CD4-positive, alpha-beta T cell treated with Interleukin-6 at 100 ng/mL for 8 hours (primary cell): ENCODE measurements around the gene CHST13.
"Not testable (repeated sequence)": the region's sequence is repeated elsewhere in the genome, so short reads cannot be mapped to it uniquely, and the experiment has no call there.

Source experiments
- DNase-seq: peaks from one replicate; pipeline ENCODE4 v3.0.0-alpha.2; 2020; ENCODE audit warnings: mixed read lengths, low spot score

The CHST13 gene

DNA sequence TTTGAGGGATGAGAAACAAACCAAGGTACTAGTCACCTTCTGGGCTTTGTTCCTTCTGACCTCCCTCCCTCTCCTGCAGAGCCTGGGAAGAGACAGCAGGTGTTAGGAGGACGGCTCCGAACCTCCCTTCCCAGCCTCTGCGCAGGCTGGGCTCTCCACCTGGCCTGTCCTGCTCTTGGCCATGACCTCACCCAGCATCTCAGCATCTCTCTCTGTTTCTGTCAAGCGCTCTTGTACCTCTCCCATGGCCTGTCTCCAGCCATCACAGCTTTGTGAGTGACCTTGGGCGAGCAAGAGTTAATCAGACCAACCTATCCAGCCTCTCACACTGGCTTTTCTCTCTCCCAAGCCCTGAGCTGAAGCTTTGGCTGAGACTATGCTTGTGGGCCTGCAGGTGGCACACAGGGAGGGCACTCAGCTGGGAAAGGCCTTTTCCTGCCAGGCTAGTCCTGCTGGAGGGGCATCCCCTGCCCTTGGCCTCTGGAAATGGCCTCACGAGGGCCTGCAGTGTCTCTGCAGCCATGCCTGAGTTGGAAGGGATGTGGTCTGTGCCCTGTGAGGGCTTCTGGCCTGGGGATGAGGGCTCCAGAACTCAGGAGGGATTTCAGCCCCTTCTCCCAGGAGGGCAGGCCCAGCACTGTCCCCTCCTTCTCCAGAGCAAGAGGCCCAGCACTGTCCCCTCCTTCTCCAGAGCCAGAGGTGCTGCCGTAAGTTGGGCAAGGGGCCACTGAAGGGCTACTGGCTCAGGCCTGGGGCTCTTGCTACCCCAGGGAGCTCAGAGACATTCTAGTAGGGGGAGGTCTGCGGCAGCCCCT, 2.1 kb downstream of the CHST13 start:
- DNase-seq: no peak

DNA sequence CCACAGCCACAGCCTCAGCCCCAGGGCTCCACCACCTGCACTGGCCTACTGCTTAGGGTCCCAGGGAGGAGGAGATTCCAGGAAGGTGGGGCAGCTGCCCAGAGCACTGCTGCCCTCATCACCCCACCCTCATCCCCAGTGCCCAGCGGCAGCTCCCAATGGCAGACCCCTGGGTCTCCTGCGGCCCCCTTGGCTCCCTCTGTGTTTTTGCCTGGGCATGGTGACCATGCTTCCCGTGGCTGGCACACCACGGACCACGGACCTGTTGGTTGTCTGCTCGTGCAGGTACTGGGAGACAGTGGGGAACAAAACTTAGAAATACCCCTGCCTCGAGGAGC, 2.7 kb downstream of the CHST13 start:
- DNase-seq: no peak

DNA sequence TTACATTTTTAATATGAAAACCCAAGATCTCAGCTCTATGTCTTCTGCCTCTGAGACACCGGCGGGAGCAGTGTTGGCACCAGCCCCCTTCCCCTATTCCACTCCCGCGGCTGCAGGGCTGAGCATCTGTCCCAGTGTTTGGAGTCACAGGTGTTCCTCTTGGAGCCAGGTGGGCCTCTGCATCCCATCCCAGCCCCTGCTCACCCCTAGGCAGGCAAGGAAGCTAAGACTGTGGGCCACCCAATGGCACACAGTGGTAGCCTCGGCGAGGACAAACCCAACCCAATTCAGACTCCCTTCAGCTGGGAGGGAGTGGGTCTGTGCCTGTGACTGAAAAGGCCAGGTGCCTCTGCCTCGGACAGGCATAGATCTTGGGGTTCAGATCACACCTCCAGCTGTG, 3.1 kb downstream of the CHST13 start:
- DNase-seq: no peak

DNA sequence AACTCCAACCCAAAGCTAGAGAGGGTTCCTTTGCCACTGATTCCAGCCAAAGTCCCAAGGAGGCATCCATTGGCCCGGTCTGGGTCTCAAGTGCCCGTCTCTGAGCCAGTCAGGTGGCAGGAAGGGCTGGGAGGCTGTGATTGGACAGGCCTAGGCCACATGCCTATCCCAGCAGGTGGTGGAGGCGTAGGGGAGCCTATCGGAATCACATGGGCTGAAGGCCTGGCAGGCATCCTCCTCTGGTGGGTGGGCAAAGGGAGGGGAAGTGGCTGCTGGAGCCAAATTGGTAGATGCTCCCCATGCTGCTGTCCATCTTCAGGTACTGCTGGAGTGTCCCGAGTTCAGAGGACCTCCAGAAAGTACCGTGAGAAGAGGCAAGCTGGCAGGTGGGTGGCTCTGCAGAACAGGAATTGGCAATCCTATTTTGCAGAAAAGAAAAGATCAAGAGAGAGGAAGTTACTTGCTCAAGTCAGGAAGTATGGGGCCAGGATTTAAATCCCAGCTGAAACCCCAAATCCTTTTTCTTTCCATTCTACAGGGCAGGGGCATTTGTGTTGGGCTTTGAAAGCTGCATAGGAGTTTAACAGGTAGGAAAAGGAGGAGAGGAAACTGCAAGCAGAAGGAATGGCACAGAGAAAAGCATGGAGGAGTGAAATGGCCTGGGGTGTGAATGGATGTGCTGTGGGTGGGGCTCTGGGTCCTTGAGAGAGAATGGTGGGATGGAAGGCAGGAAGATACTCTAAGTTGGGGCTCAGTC, 3.7 kb downstream of the CHST13 start:
- DNase-seq: no peak

DNA sequence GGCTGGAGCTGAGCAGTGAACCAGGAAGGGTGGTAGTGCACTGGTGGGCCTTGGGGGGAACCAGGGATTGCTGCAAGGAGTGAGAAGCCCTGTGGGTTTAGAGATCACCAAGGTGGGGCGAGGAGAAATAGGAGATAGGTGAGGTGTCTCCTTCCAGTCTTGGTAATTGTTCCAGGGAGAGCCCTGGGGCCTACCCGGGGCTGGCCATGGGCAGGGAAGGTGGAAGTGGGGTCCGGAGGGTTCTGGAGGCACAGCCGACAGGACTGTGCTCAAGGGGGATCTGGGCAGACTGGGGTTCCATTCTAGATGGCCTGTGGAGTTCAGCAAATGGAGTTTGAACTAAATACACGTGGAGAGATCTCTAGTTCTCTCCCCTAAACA, 4.5 kb downstream of the CHST13 start:
- no peak for DNase-seq

DNA sequence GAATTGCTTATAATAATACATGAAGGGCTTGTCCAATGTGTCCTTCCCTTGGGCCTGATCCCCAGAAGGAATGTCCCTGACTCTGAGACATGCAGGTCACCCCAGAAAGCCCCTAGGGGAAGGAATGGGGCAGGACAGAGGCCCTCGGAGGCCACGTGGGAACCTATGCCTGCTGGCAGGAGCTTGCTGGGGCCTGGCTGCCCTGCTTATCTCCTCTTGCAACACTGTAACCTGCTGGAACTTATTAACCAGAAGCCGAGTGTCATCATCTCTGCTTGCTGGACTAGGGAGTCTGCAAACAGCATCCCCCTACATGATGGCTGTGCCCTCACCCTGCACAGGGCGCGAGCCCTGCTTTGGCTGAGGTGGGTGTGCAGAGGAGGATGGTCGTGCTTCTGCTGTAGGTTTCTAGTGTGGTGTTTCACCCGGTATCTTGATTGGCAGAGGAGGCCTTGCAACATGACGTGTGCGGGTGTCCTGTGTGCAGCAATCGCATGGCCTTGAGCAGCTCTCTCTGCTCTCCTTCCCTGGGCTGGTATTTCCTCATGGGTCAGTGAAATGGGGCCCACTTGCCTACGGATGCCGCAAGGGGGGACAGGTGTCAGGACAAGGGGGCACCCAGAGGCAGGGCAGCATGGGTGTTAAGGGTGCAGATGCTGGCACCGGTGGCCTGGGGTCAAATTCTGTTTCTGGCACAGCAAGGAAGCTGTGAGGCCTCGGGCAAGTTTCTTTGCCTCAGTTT, 5.0 kb downstream of the CHST13 start:
- DNase-seq: no peak

DNA sequence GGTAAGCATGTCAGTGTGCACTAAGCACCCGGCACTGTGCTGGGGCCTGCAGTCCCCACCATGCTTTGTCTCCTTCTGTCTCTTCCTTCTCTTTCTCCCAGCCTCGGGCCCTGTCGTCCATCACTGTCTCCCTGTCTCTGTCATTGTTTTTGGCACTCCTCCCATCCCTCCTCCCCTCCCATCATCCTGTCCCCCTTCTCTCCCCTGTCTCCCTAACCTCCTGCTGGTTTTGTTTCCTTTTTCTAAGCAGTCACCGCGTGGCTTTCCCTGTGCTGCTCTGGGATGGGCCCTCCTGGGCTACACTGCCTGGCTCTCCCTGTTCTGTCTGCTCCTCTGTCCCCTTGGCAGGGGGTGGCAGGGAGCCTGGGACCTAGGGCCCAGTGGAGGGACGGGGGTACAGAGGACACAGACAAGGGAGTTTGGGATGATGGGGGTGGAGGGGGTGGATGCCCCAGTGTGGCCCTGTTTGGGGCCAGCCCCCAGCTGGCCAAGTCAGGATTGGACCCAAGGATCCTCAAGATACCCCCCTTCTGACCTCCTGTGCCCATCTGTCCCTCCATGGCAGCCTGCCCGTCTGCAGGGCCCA, 5.7 kb downstream of the CHST13 start:
- DNase-seq: no peak

DNA sequence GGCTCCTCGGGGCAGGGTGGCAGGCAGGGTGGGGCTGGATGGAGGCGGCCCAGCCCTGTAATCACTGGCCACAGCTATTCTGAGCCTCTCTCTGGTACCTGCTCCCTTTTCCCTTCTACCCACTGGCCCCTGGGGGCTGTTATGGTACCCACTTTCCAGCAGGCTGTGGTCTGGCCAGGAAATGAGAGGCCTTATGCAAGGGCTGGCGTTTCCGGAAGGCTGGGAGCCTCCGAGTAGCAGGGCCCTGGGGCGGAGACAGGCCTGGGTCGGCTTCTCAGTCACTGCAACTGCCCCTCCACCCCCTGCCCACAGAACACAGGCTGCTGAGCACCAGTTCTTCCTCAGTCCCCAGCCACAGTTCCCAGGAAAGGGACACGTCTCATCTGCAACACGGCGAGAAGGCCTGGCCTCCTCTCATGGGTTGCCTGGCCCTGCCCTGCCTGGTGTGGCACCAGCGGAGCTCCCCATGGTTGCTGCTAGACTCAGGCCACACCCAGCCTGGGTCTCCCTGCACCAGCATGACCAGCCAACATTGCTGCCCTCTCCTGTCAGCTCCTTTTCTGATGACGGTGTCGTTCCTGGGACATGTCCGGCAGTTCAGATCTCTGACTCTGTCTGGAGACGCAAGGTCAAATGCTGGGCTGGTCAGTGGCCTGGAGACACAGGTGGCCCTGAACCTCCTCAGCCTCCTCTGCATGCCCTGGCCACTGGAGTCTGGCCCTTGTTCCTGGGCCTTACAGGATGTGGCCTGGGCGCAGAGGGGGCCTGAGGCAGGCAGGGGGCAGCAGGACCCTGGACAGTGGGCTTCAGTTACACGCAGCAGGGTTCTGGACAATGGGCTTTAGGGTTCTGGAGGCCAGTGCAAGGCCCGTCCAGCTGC, 6.5 kb downstream of the CHST13 start:
- no peak for DNase-seq

DNA sequence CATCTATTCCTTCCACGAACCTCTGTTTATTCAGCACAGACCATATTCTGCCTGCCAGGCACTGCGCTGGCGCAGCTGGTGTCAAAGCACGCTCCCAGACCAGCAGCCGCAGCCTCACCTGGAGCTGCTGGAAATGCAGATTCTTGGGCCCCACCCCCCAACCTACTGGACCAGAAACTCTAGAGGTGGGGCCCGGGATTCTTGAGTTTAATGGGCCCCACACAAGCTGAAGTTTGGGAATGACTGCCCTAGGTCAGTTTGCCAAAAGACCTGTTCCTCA, 7.0 kb downstream of the CHST13 start:
- DNase-seq: no peak

DNA sequence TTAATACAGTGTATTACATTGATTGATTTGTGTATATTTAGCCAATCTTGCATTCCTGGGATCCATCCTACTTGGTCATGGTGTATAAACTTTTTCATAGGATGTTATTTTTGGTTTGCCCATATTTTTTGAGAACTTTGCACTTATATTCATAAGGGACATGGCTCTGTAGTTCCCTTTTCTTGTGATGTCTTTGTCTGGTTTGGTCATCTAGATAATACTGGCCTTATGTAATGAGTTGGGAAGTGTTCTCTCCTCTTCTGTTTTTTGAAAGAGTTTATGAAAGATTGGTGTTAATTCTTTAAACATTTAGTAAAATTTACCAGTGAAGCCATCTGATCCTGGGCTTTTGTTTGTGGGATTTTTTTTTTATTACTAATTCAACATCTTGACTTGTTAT, 9.6 kb downstream of the CHST13 start:
- no peak for DNase-seq

DNA sequence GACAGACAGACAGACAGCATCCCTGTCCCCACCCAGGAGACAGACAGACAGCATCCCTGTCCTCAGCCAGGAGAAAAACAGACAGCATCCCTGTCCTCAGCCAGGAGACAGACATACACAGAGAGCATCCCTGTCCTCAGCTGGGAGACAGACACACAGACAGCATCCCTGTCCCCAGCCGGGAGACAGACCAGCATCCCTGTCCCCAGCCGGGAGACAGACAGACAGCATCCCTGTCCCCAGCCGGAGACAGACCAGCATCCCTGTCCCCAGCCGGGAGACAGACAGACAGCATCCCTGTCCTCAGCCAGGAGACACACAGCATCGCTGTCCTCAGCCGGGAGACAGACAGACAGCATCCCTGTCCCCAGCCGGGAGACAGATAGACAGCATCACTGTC, 10.8 kb downstream of the CHST13 start:
- not testable (repeated sequence) for DNase-seq

DNA sequence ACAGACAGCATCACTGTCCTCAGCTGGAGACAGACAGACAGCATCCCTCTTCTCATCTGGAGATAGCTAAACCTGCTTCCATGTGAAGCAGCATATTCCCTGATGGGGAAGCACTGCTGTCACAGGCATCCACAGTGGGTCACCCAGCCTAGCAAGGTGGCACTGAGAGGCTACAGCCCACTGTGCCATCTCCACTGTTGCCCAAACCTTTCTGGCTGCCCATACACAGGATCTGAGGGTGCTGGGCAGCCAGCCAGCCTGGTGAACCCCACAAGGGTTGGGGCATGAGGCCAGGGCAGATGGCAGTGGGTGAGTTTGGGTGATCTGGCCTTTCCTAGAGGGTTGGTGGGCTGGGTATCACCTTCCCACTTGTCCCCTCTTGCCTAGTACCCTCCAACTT, 11.7 kb downstream of the CHST13 start:
- DNase-seq: no peak

DNA sequence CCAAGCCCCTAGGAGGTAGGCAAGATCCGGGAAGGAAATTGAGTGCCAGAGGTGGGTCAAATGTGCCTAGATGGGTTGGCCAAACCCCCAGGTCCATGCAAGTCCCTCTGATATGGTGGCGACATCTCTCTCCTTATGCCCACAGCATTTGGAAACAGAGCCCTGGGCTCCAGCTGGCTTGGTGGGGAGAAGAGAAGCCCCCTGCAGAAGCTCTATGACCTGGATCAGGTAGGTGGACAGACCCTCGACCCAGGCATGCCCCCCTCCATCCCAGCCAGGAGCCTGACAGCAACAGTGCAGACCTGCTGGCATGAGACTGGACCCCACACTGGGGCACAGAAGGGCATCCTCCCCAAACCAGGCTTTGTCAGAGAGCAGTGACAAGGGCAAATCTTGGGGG, 12.2 kb downstream of the CHST13 start:
- no peak for DNase-seq

DNA sequence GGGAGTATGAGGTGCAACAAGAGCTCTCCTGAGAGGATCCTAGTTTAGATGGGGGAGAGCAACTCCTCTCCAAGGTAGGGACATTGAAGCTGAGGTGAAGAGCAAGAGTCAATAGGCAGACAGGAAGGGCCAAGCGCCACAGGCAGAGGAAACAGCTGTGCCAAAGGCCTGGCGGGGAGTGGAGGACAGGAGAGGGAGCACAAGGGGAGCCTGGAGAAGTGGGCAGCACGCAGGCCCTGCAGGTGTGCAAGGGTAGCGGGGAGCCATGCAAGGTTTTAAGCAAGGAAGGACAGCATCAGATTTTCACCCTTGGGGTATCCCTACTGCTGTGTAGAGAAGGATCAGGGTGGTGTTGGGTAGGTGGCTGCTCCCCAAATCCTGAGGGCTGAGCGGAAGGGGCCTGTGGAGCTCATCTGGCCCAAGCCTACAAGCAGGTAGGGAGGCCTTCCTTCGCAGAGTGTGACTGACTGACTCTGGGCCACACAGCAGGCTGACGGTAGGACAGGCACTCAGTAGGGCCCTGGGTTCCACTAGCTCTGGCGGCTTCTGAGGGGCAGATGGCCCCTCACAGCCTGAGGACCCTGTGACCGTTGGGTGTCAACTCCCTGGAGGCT, 13.3 kb downstream of the CHST13 start:
- no peak for DNase-seq

DNA sequence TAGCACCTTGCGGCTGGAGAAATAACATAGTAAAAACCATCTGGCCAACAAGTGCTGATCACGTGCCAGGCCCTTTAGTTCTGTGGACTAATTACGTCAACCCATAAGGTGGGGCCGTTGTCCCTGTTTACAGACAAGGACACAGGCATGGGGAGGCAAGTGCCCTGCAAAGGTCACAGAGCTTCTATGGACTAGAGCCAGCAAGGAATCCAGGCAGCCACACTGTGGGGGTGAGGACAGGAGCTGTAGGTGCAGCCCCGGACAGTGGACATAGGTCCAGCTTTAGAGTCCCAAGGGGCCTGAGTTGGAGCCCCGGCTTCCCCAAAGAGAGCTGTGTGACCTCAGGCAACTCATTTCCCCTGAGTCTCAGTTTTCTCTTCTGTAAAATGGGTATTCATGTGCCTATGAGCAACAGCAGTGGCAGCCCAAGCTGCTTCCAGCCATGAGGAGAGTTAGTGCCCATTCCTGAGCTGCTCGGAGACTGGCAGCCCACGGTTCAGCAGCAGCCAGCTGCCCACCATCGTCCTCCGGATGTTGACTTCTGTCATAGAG, 13.9 kb downstream of the CHST13 start:
- no peak for DNase-seq

DNA sequence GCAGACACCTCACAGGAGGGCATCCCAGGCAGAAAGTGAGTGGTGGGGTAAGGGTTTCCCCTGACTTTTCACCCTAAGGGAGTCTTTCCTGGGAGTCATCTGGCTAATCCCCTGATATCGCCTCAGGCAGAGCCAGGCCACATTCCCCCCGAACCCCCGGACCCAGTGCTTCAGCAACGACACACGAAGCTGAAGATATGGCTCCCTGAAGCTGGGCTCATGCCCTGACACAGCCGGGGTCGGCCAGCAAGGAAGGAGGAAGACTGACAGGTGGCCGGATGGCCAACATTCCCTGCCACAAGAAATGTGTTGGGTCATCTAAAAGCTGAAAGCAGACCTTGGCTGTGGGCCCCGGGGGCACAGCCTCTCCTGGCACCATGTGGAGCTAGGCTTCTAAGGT, 14.4 kb downstream of the CHST13 start:
- DNase-seq: no peak

DNA sequence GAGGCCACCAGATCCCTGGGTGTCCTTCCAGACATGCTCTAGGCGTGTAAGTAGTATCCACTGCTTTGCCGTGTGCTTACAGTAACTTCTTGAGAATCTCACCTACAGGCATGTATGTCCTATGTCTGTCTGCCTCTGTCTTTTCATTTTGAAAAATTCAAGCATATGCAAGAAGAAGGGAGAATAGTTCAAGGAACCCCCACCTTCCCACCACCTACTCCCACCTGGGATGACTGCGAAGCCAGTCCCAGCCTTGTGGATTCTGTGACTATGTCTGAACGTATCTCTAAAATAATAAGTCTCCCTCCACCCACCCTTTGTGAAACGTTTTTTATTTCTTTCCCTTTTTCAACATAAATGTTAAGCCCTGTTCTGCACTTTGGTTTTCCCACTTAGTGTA, 15.0 kb downstream of the CHST13 start:
- DNase-seq: no peak

DNA sequence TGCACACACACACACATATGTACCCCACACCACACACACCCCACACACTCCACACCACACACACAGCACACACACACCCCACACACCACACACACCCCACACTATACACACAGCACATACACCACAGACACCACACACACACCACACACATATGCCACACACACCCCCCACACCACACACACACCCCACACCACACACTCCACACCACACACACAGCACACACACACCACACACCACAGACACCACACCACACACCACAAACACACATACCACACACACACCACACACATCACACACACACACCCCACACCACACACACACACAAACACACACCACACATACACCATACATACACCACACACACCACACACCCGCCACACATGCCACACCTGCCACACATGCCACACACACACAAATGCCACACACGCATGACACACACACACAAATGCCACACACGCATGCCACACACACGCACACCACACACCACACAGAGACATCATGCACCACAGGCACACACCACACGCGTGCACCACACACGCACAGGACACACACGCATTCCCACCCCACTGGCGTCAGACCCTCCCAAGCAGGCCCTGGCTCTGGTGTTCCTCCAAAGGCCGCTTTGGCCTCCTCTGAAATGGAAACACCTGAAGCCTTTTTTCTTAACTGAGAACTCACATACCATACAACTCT, 15.7 kb downstream of the CHST13 start:
- no peak for DNase-seq

DNA sequence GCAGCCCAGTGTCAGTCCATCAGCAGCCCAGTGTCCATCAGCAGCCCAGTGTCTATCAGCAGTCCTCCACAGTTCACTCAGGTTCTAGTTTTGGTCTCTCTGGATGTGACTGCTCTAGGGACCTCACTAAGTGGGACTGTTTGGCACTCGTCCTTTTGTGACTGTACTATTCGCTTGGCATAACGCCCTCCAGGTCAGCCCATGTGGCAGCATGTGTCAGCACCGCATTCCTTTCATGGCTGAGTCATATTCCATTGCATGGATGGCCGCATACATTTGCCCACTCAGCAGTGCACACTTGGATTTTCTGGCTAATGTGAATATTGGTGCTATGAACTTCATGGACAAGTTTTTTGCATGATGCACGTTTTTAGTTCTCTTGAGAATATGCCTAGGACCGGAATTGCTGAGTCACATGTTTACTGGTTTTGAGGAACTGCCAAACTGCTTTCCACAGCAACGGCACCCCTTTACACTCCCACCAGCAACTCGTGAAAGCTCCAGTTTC, 16.4 kb downstream of the CHST13 start:
- DNase-seq: no peak

DNA sequence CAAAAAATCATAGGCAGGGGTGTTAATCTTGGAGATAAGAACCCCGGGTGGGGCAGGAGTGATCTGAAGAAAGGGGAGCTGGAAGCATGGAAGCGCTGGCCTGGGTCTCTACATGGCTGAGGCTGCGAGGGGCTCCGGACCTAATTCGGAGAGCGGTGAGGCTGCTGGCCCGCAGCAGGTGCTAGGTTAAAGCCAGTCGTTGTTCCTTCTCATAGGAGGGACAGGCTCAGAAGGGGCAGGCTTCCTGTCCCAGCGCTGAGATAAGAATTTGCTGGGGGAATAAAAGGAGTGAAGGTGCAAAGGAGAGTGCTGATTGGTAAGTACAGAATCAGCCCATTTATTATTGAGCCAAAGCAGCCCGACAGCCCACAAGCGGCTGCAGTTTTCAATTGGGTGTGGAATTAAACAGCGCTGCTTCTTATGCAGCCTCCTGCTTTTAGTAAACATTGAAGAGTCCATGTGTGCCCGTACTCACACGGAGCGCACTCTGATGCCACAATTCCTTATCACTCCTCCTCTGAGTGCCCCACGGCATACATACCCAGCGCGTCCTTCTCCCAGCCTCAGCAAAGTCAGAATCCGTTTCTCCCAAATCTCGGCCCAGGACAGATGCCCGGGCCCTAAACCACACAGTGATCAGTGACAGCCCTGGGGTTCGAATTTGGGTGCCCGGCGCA, 17.1 kb downstream of the CHST13 start:
- DNase-seq: no peak
